Measurements from ENCODE around the gene SEC22B.
"Not testable (repeated sequence)": the region's sequence is repeated elsewhere in the genome, so short reads cannot be mapped to it uniquely, and the experiment has no call there.

The SEC22B gene

GRCh38 chr1:120176092-120176855 is at the start of gene SEC22B:
TSS of gene SEC22B (minus strand) at chr1:120176520. CDS start at chr1:120176381, 139 bp downstream.
- DNase-seq, result peak; percentile 80 to 84

GRCh38 chr1:120217933-120218332 is 41.6 kb upstream of the SEC22B start:
- DNase-seq, result not testable (repeated sequence)

GRCh38 chr1:120217175-120217929 is 41.0 kb upstream of the SEC22B start:
- DNase-seq, result not testable (repeated sequence)

GRCh38 chr1:120213606-120214005 is 37.3 kb upstream of the SEC22B start:
- DNase-seq, result not testable (repeated sequence)

GRCh38 chr1:120210754-120211153 is 34.4 kb upstream of the SEC22B start:
- not testable (repeated sequence) for DNase-seq

GRCh38 chr1:120196863-120197775 is 20.8 kb upstream of the SEC22B start:
- DNase-seq, result not testable (repeated sequence)

- not testable (repeated sequence) for DNase-seq
Observed at GRCh38 chr1:120188626-120189025, 12.3 kb upstream of the SEC22B start.

GRCh38 chr1:120182176-120182707 is 5.9 kb upstream of the SEC22B start:
- DNase-seq, result not testable (repeated sequence)

- DNase-seq, result not testable (repeated sequence)
Observed at GRCh38 chr1:120179811-120180690, 3.7 kb upstream of the SEC22B start.

GRCh38 chr1:120178799-120179756 is 2.8 kb upstream of the SEC22B start:
- no peak for DNase-seq

- not testable (repeated sequence) for DNase-seq
Observed at GRCh38 chr1:120178058-120178457, 1.7 kb upstream of the SEC22B start.

- DNase-seq, result not testable (repeated sequence)
Observed at GRCh38 chr1:120175688-120176087, 632 bp downstream of the SEC22B start.

GRCh38 chr1:120164761-120165160 is 11.6 kb downstream of the SEC22B start:
- DNase-seq, result not testable (repeated sequence)

- not testable (repeated sequence) for DNase-seq
Observed at GRCh38 chr1:120162015-120162414, 14.3 kb downstream of the SEC22B start.

GRCh38 chr1:120158495-120158894 is 17.8 kb downstream of the SEC22B start:
- DNase-seq, result not testable (repeated sequence)

GRCh38 chr1:120158086-120158485 is 18.2 kb downstream of the SEC22B start:
- not testable (repeated sequence) for DNase-seq

- DNase-seq, result not testable (repeated sequence)
Observed at GRCh38 chr1:120150138-120150822, 26.0 kb downstream of the SEC22B start.

GRCh38 chr1:120149420-120150059 is 26.8 kb downstream of the SEC22B start:
- DNase-seq, result not testable (repeated sequence)

- DNase-seq, result not testable (repeated sequence)
Observed at GRCh38 chr1:120145806-120146205, 30.5 kb downstream of the SEC22B start.

Data from activated CD4-positive, alpha-beta T cell treated with anti-CD3 and anti-CD28 coated beads for 4 hours (primary cell).